GM12878 (cell line): ENCODE data around the gene TBC1D8. TPM values are rescaled to one million over a fixed set of nuclear protein-coding genes. Genes with fewer than 3 reads are reported as not detected.

Source experiments
- ATAC-seq: fragments of 200-7000 bp; cut with Tn5 transposase; 3 replicates; pipeline ENCODE4 v1.9.1; 2020; ENCODE audit warnings: mild to moderate bottlenecking, moderate library complexity
- BruUV-seq: library from RNA; stranded (reverse); fragments of 400-500 nt; replicated peaks from 2 replicates; lab custom pipeline; 2021; lab: Mats Ljungman, UMichigan
- CTCF ChIA-PET: fragments of 300-600 bp; sonication (Branson Sonifier 250); formaldehyde crosslinking; extraction: SDS; loops from one replicate; lab custom pipeline; 2021; ENCODE audit warnings: inconsistent platforms; lab: Yijun Ruan, JAX
- POLR2A ChIA-PET: fragments of 350-600 bp; formaldehyde crosslinking; extraction: SDS; loops from one replicate; lab custom pipeline; 2021; ENCODE audit warnings: inconsistent platforms; lab: Charles Lee
- RAD21 ChIA-PET: fragments of 300-600 bp; sonication (Branson Sonifier 250); formaldehyde crosslinking; loops from one replicate; lab custom pipeline; 2023; ENCODE audit warnings: antibody characterized with exemption; ENCODE audit not compliant: unreplicated experiment; lab: Charles Lee
- SMC1A ChIA-PET: fragments of 300-600 bp; sonication (Branson Sonifier 250); formaldehyde crosslinking; loops from one replicate; lab custom pipeline; 2023; ENCODE audit not compliant: unreplicated experiment, uncharacterized antibody; lab: Charles Lee
- DNase-seq: peaks from one replicate; pipeline ENCODE4 v3.0.0-alpha.2; 2011; ENCODE audit warnings: low read depth, low spot score
- FAIRE-seq: peaks from 3 replicates; lab custom pipeline; 2011; peaks lifted over from hg19 to GRCh38; lab: Jason Lieb, UNC
- H2AFZ ChIP-seq: 2 replicates; pipeline ENCODE4 v1.6.0; 2011; ENCODE audit warnings: low read depth, low read length, control low read depth; ENCODE audit not compliant: control insufficient read depth
- H3K27ac ChIP-seq: 2 replicates; pipeline ENCODE4 v1.5.1; 2011; ENCODE audit warnings: control low read depth; ENCODE audit not compliant: control insufficient read depth, insufficient read depth
- H3K27me3 ChIP-seq, 2 experiments: replicated peaks in 1 of 2; 2 replicates each; pipeline versions ENCODE4 v1.6.0 to v1.6.1; 2011; ENCODE audit warnings: low read length in 1 of 2; ENCODE audit not compliant: control insufficient read depth in 2 of 2, insufficient read depth in 2 of 2
- H3K36me3 ChIP-seq, 2 experiments: 2 replicates each; pipeline ENCODE4 v1.5.1; 2011; ENCODE audit warnings: low read length in 1 of 2; ENCODE audit not compliant: control insufficient read depth in 2 of 2, insufficient read depth in 2 of 2
- H3K4me1 ChIP-seq: 2 replicates; pipeline ENCODE4 v1.6.1; 2011; ENCODE audit warnings: mild to moderate bottlenecking, low read length, moderate library complexity, mixed read lengths; ENCODE audit not compliant: control insufficient read depth, insufficient read depth
- H3K4me2 ChIP-seq: 2 replicates; pipeline ENCODE4 v1.6.0; 2011; ENCODE audit warnings: control low read depth; ENCODE audit not compliant: control insufficient read depth, insufficient read depth
- H3K4me3 ChIP-seq: fragments of 200-600 bp; sonication (generic); 2 replicates; pipeline ENCODE4 v1.5.1; 2016
- H3K79me2 ChIP-seq: 2 replicates; pipeline ENCODE4 v1.6.0; 2011; ENCODE audit warnings: low read length; ENCODE audit not compliant: control insufficient read depth, insufficient read depth
- H3K9ac ChIP-seq: 2 replicates; pipeline ENCODE4 v1.8.0; 2011; ENCODE audit warnings: low read length, control low read depth, mixed read lengths; ENCODE audit not compliant: control insufficient read depth, insufficient read depth
- H3K9me3 ChIP-seq: replicated peaks from 3 replicates; pipeline ENCODE4 v1.5.1; 2011; ENCODE audit warnings: mild to moderate bottlenecking, low read length; ENCODE audit not compliant: control insufficient read depth, insufficient read depth
- H4K20me1 ChIP-seq: 2 replicates; pipeline ENCODE4 v1.6.0; 2011; ENCODE audit not compliant: control insufficient read depth, insufficient read depth
- EGR1 ChIP-seq, 2 experiments: IDR thresholded peaks; 1 replicate in 1 of 2; 2 replicates in 1 of 2; pipeline ENCODE4 v1.6.1; 2011 to 2012; ENCODE audit warnings: low read depth in 2 of 2, low read length in 2 of 2, borderline replicate concordance in 1 of 2, mild to moderate bottlenecking in 1 of 2, moderate library complexity in 1 of 2
- EZH2 ChIP-seq: IDR thresholded peaks from 2 replicates; pipeline ENCODE4 v1.6.1; 2012; ENCODE audit warnings: low read depth, mild to moderate bottlenecking, control low read depth, inconsistent platforms, low read length, borderline replicate concordance; ENCODE audit not compliant: control insufficient read depth
- GABPA ChIP-seq: IDR thresholded peaks from 2 replicates; pipeline ENCODE4 v1.6.1; 2014; ENCODE audit warnings: antibody characterized with exemption, low read depth, mild to moderate bottlenecking, inconsistent platforms
- IRF4 ChIP-seq: IDR thresholded peaks from 2 replicates; pipeline ENCODE4 v1.6.1; 2011; ENCODE audit warnings: low read depth, low read length
- PAX8 ChIP-seq: fragments of 450-650 bp; IDR thresholded peaks from 2 replicates; pipeline ENCODE4 v1.6.1; 2017; ENCODE audit warnings: mild to moderate bottlenecking, moderate library complexity
- POLR2AphosphoS2 ChIP-seq: IDR thresholded peaks from 2 replicates; pipeline ENCODE4 v1.6.1; 2011; ENCODE audit warnings: low read depth, mild to moderate bottlenecking, low read length, improper control_type of control experiment, moderate library complexity
- RBBP5 ChIP-seq: fragments of 200-600 bp; sonication (generic); conservative IDR thresholded peaks from 2 replicates; pipeline ENCODE4 v1.6.1; 2016
- ZNF217 ChIP-seq: fragments of 450-650 bp; IDR thresholded peaks from 2 replicates; pipeline ENCODE4 v1.6.1; 2017; ENCODE audit warnings: antibody characterized with exemption, mild to moderate bottlenecking
- WGBS: methylation state at CpG from one replicate; pipeline ENCODE4 v1.1.6; 2016; ENCODE audit warnings: low lambda C conversion rate; ENCODE audit not compliant: insufficient replicate concordance, insufficient coverage; ENCODE audit errors: missing lambda C conversion rate; 5-methylcytosine and 5-hydroxymethylcytosine counted together
- in situ Hi-C: fragments of 300-500 bp; cut with MboI; formaldehyde crosslinking; loops from 9 replicates; pipeline ENCODE4 v1.14.3; 2018; ENCODE audit warnings: mixed read lengths
- intact Hi-C: fragments of 100-400 bp; cut with micrococcal nuclease; formaldehyde crosslinking; loops from one replicate; pipeline ENCODE4 v1.14.2; 2022; ENCODE audit not compliant: unreplicated experiment
- polyA plus RNA-seq, 11 experiments: library from polyadenylated mRNA; depleted of rRNA in 4 of 11; unstranded in 6 of 11; stranded (reverse) in 5 of 11; fragments of >200 nt; fragmentation: Nextera tagmentation in 4 of 11; fragmentation: Illumina TruSeq in 1 of 11; extraction: Ambion mirVana in 4 of 11; extraction: Trizol in 1 of 11; gene quantifications; 1 replicate in 1 of 11; 2 replicates in 10 of 11; pipeline versions ENCODE4 v1.2.1 to v1.2.3, GENCODE V29; 2011 to 2016; ENCODE audit warnings: inconsistent platforms in 2 of 11, missing spikeins in 2 of 11, low read depth in 1 of 11
- total RNA-seq, 4 experiments: library from RNA; depleted of rRNA in 3 of 4; stranded (reverse); fragments of >200 nt in 3 of 4; fragmentation: Illumina TruSeq in 1 of 4; extraction: Trizol in 1 of 4; gene quantifications; 2 replicates each; pipeline versions ENCODE4 v1.2.1 to v1.2.3, GENCODE V29; 2013 to 2021

Gene TBC1D8
- total and polyA plus RNA-seq, 10 of the 15 experiments (the other 5 are each of a cell fraction or from before 2014, with no cell fraction given) = 0.80 to 4.9 (median 4.4) TPM

DNA sequence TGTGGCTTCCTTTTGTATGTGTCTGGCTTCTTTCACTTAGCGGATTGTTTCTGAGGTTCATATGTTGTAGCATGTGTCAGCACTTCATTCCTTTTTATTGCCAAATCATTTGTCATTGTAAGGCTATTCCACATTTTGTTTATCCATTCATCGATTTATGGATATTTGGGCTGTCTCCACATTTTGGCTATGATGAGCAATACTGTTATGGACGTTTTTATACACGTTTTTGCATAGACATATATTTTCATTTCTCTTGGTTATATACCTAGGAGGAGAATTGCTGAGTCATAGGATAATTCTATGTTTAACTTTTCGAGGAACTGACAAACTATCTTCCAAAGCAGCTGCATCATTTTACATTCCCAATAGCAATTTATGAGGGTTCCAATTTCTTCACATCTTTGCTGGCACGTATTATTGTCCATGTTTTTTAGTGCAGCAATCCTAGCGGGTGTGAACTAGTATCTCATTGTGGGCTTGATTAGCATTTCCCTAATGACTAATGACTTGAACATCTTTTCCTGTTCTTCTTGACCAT, 48.1 kb upstream of the TBC1D8 start:
- no peak overlapping the region for H3K4me2 ChIP-seq
- in situ Hi-C loops = no loop called here
- CTCF ChIA-PET = no interaction called here

DNA sequence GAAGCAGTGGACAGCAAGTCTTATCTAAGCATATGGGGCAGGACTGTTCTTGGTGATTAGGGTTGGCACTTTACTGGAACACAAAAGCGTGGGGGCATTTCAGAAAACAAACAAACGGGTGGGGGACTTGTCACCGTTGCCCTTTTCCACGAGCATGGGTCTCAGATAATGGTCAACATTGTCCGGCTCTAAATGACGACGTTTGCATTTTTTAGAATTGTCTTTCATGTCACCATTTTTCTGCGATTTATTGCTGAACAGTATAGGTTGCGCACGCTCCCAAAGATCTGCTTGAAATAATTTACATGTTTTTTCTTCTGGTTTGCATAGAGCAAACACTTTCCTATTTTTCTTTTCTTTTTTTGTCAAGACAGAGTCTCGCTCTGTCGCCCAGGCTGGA, 46.6 kb upstream of the TBC1D8 start:
- Histone ChIP-seq H3K79me2 (no peaks in the 10 kb centered on the region), H3K27ac (no peak overlapping the region), H3K27me3 (no peaks in the 10 kb centered on the region), H3K4me1 (no peaks in the 10 kb centered on the region), H3K9ac (no peak overlapping the region), H3K4me2 (no peak overlapping the region), H4K20me1 (no peaks in the 10 kb centered on the region), H3K4me3 (no peak overlapping the region), H2AFZ (no peak overlapping the region), H3K36me3 (no peaks in the 10 kb centered on the region), H3K9me3 (no peaks in the 10 kb centered on the region)
- SMC1A ChIA-PET = interaction anchor here (2.0 kb wide), 1 partner anchor 10 kb away, joined by 4 read pairs; no protein-coding TSS in a partner anchor
- FAIRE-seq = no peak
- CTCF ChIA-PET = interaction anchor here (2.1 kb wide), 1 partner anchor 8 kb away, joined by 6 read pairs; no protein-coding TSS in a partner anchor
- no TSS peak for BruUV-seq
- intact Hi-C loops = no loop called here
- RAD21 ChIA-PET = no interaction called here
- ATAC-seq = no peak
- 67% methylated on average over 12 of the region's 12 CpGs for WGBS
- in situ Hi-C loops = no loop called here
- no peak for DNase-seq
- POLR2A ChIA-PET = no interaction called here
- TF ChIP-seq POLR2AphosphoS2 (no peak), RBBP5 (no peak)

More for the DNA sequence above, 48.1 kb upstream of the TBC1D8 start:
- RAD21 ChIA-PET = interaction anchor here (0.7 kb wide), 1 partner anchor 134 kb away, joined by 3 read pairs; no protein-coding TSS in a partner anchor
- ATAC-seq (no peak), DNase-seq (no peak), FAIRE-seq (no peak)
- WGBS = 26% methylated on average over 7 of the region's 7 CpGs
- H3K4me1 ChIP-seq = no peaks in the 10 kb centered on the region
- H4K20me1 ChIP-seq = no peaks in the 10 kb centered on the region
- no peaks in the 10 kb centered on the region for H3K36me3 ChIP-seq
- no peaks in the 10 kb centered on the region for H3K27me3 ChIP-seq
- H3K79me2 ChIP-seq = no peaks in the 10 kb centered on the region
- no peak overlapping the region for H2AFZ ChIP-seq
- BruUV-seq = no TSS peak
- H3K4me3 ChIP-seq = no peak overlapping the region
- TF ChIP-seq ZNF217 (no peak), PAX8 (no peak), IRF4 (no peak), GABPA (no peak), EZH2 (no peak), EGR1 (IDR thresholded peaks at IDR 0.05; ENCODE audit: borderline replicate concordance in 1 of 2, low read depth in 2 of 2, low read length in 2 of 2) (no peak)
- SMC1A ChIA-PET = interaction anchor here (1.0 kb wide), 1 partner anchor 163 kb away, joined by 3 read pairs; no protein-coding TSS in a partner anchor
- POLR2A ChIA-PET = no interaction called here
- H3K27ac ChIP-seq = no peak overlapping the region
- intact Hi-C loops = no loop called here
- no peaks in the 10 kb centered on the region for H3K9me3 ChIP-seq
- H3K9ac ChIP-seq = no peak overlapping the region
